MM.1S (cell line): ENCODE results near the gene ADAMTS2.

Source experiments
- CTCF ChIP-seq: fragments of 300-600 bp; sonication (generic); IDR thresholded peaks from 2 replicates; pipeline ENCODE4 v1.5.1; 2016; ENCODE audit warnings: antibody characterized with exemption, low read length, mixed read lengths
- EZH2 ChIP-seq: fragments of 300-600 bp; sonication (generic); optimal IDR thresholded peaks from 2 replicates; pipeline ENCODE3; 2017; ENCODE audit warnings: low read depth, mild to moderate bottlenecking, antibody characterized with exemption, low read length, mixed read lengths

GRCh38 chr5:179256328-179257175, 88.7 kb downstream of the ADAMTS2 start:
- no peak for TF ChIP-seq CTCF
- no peak for TF ChIP-seq EZH2
